Kidney (tissue), 14 donors: Measurements from ENCODE around the gene WDFY2. TPM values are rescaled to one million over a fixed set of nuclear protein-coding genes. Genes with fewer than 3 reads are reported as not detected.

Experiments used
- DNase-seq, 5 donors: peaks; one replicate each; pipeline ENCODE4 v3.0.0-alpha.2; 2013 to 2020
- FAIRE-seq: peaks from 2 replicates; lab custom pipeline; 2012; peaks lifted over from hg19 to GRCh38; lab: Jason Lieb, UNC
- H3K27ac ChIP-seq, 2 donors: one replicate each; pipeline ENCODE4 v1.7.0; 2013; ENCODE audit warnings: low read depth in 2 of 2, low read length in 2 of 2, inconsistent platforms in 1 of 2
- H3K27me3 ChIP-seq: one replicate; pipeline ENCODE4 v1.7.1; 2013; ENCODE audit warnings: low read length, inconsistent platforms; ENCODE audit not compliant: control insufficient read depth, insufficient read depth
- H3K36me3 ChIP-seq, 3 donors: one replicate each; pipeline versions ENCODE4 v1.7.0 to v1.7.1; 2013; ENCODE audit warnings: low read length in 3 of 3, control low read depth in 1 of 3, inconsistent platforms in 1 of 3; ENCODE audit not compliant: insufficient read depth in 3 of 3, control insufficient read depth in 2 of 3
- H3K4me1 ChIP-seq, 3 donors: one replicate each; pipeline versions ENCODE4 v1.7.0 to v1.7.1; 2013; ENCODE audit warnings: low read length in 3 of 3, inconsistent platforms in 1 of 3, low read depth in 1 of 3; ENCODE audit not compliant: control insufficient read depth in 2 of 3, insufficient read depth in 2 of 3
- H3K4me3 ChIP-seq, 3 donors: one replicate each; pipeline versions ENCODE4 v1.7.0 to v1.8.1; 2013; ENCODE audit warnings: low read length in 3 of 3, control low read depth in 1 of 3, inconsistent platforms in 1 of 3
- H3K9ac ChIP-seq, 3 donors: one replicate each; pipeline versions ENCODE4 v1.7.0 to v1.7.1; 2013; ENCODE audit warnings: low read length in 3 of 3, control low read depth in 1 of 3, inconsistent platforms in 1 of 3
- H3K9me3 ChIP-seq, 3 donors: one replicate each; pipeline versions ENCODE4 v1.7.0 to v1.7.1; 2013; ENCODE audit warnings: low read length in 3 of 3, control low read depth in 1 of 3, inconsistent platforms in 1 of 3; ENCODE audit not compliant: control insufficient read depth in 2 of 3, insufficient read depth in 1 of 3
- intact Hi-C: fragments of 100-400 bp; cut with DNase I; formaldehyde crosslinking; loops from one replicate; pipeline ENCODE4 v1.11.1; 2022
- polyA plus RNA-seq: library from polyadenylated mRNA; stranded (reverse); fragments of 350-450 nt; fragmentation: Illumina TruSeq; extraction: RNeasy Lipid Tissue Mini Kit (QIAGEN cat#74804); gene quantifications from one replicate; pipeline ENCODE4 v1.2.3, GENCODE V29; 2014; ENCODE audit warnings: low read depth, low replicate concordance; ENCODE audit not compliant: insufficient read depth
- total RNA-seq: library from RNA; stranded (reverse); fragmentation: NEBNext Ultra II Directional; extraction: Animal tissue kit (Norgen Biotek cat#: 25700); gene quantifications from one replicate; pipeline ENCODE4 v1.2.1, GENCODE V29; 2021
- TF ChIP-seq, protein P1 (sequence below): IDR thresholded peaks from 3 replicates; pipeline ENCODE4 v1.5.1; 2012; ENCODE audit warnings: mild to moderate bottlenecking, moderate library complexity, borderline replicate concordance; ENCODE audit not compliant: insufficient read depth; ENCODE audit errors: extremely low read depth
- donor health status: control.
- donor health status: control.
- donor health status: control.
- donor health status: control.
- donor health status: control.
- donor health status: DM: yes; HTN: yes; CAD: no.
- donor health status: Normal renal cell carcinoma (clear cell type).

Gene WDFY2
- total and polyA plus RNA-seq, 2 donors from 2014 or later, result 4.8 to 13.0 TPM

DNA sequence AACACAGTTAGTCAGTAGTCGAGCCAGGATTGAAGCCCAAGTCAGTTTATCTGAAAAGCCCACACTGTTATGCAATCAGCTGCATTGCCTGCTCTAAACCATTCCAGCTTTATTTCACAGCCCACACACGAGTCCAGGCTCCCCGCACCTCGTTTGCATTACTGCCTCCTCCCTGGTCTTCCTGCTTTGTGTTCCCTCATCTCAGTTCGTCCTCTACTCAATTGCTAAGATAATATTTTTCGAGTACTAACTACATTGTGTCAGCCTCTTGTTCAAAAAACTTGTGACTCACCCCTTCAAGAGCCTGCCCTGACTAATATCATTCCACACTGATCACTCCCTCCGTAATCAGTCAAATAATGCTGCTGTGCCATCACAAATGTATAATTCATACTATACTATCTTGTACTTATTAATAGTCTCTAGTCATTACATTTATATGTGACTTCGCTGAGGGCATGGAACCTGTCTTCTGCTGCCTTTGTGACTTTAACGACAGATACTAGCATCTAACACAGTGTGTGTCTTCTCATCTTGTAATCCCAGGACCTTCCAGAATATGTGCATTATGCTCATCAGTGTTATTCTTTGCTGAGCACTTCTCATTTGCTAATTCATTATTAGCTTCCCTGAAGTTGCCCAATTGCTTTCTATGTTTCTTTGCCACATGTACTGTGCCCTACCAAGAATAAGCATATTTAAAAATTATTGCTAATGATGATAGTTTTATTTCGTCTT, 26.2 kb upstream of the WDFY2 start:
- no peak overlapping the region for H3K9ac ChIP-seq
- H3K36me3 ChIP-seq, result no peaks in the 10 kb centered on the region
- H3K27ac ChIP-seq, result no peak overlapping the region
- no peak overlapping the region for H3K4me3 ChIP-seq
- FAIRE-seq (no peak), DNase-seq (no peak)
- intact Hi-C loops, result no loop called here
- H3K4me1 ChIP-seq, result peaks cover 0 to 10% (median 0%) of the 10 kb centered on the region in 3 donors
- H3K9me3 ChIP-seq, result no peaks in the 10 kb centered on the region
- TF ChIP-seq, protein P1, sequence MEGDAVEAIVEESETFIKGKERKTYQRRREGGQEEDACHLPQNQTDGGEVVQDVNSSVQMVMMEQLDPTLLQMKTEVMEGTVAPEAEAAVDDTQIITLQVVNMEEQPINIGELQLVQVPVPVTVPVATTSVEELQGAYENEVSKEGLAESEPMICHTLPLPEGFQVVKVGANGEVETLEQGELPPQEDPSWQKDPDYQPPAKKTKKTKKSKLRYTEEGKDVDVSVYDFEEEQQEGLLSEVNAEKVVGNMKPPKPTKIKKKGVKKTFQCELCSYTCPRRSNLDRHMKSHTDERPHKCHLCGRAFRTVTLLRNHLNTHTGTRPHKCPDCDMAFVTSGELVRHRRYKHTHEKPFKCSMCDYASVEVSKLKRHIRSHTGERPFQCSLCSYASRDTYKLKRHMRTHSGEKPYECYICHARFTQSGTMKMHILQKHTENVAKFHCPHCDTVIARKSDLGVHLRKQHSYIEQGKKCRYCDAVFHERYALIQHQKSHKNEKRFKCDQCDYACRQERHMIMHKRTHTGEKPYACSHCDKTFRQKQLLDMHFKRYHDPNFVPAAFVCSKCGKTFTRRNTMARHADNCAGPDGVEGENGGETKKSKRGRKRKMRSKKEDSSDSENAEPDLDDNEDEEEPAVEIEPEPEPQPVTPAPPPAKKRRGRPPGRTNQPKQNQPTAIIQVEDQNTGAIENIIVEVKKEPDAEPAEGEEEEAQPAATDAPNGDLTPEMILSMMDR, result no peak
- no peaks in the 10 kb centered on the region for H3K27me3 ChIP-seq

DNA sequence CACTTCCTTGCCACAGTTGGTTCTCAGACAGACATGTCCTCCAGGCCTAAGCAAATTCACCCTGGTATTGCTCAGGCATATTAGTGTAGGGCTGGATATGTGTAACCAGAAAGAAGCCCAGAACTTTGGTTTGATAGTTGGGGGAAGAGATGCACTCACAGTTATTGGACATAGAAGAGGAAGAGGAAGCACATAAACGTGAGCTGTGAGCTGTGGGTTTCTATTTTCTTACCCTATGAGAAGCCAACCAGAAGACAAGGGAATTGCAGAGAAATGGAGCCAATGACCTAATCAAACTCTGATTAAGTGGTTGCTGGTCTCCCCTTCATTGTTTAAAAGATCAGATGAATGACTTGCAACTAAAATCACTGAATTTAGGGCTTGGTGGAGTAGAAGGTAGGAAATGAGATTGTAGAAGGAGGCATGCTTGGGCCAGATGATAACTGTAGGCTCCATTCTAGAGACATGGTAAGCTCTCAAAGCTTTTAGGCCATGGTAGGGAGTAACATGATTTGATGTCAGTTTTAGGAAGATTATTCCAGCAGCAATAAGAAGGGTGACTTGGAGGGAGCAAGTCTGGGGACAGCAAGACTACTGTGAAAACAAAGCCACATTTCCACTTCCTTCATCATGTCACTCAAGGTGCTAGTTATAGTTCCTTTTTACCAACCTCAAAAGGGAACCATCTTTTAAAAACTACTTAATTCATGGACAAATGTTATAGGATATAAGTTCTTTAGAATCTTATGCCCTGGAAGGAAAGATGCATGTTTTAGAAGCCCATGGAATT, 24.1 kb upstream of the WDFY2 start:
- H3K27me3 ChIP-seq, result no peaks in the 10 kb centered on the region
- intact Hi-C loops, result no loop called here
- no peaks in the 10 kb centered on the region for H3K9me3 ChIP-seq
- H3K36me3 ChIP-seq, result no peaks in the 10 kb centered on the region
- peaks cover 0 to 5% (median 0%) of the 10 kb centered on the region in 3 donors for H3K4me1 ChIP-seq
- FAIRE-seq (no peak), DNase-seq (no peak)
- H3K9ac ChIP-seq, result no peak overlapping the region
- TF ChIP-seq, protein P1, result no peak
- no peak overlapping the region for H3K27ac ChIP-seq
- H3K4me3 ChIP-seq, result no peak overlapping the region

DNA sequence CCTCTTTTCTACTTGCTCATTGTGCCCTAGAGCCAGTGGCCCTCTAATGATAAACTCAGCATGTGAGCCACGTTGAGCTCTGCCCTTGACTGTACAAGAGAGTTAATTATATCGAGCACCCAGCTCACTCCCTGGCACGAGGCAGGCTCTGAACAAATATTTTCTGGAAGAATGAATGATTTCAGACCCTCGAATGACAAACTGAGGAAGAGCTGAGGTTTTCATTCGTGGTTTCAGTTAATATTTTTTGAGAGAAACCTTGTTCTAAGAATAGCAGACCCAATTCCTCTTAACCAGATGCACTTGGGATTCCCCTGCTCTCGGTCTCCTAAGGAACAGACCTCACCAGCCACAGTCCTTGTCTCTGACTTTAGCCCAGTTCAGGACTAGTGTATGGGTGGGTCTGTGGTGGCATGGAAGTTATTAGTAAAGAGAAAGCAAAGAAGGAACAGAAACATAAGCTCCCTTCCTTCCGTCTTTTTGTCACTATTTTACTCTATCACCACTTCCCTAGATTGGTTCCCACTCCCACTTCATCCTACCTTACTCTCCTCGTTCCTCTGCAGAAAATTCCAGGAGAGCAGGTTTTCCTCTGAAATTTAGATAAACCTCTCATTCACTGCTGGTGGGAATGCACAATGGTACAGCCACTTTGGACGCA, 22.1 kb upstream of the WDFY2 start:
- TF ChIP-seq, protein P1, result no peak
- no peak for FAIRE-seq
- no peak for DNase-seq
- no peaks in the 10 kb centered on the region for H3K9me3 ChIP-seq
- no peak overlapping the region for H3K9ac ChIP-seq
- H3K4me3 ChIP-seq, result no peak overlapping the region
- peaks cover 0 to 5% (median 0%) of the 10 kb centered on the region in 3 donors for H3K4me1 ChIP-seq
- no peaks in the 10 kb centered on the region for H3K36me3 ChIP-seq
- no peaks in the 10 kb centered on the region for H3K27me3 ChIP-seq
- no peak overlapping the region for H3K27ac ChIP-seq
- intact Hi-C loops, result no loop called here
